ENCODE results near the gene HIRA. TPM values are rescaled to one million over a fixed set of nuclear protein-coding genes. Genes with fewer than 3 reads are reported as not detected.
"Not testable (repeated sequence)": the region's sequence is repeated elsewhere in the genome, so short reads cannot be mapped to it uniquely, and the experiment has no call there.

HIRA gene
- polyA plus RNA-seq, 1 experiment = 17.1 TPM

DNA sequence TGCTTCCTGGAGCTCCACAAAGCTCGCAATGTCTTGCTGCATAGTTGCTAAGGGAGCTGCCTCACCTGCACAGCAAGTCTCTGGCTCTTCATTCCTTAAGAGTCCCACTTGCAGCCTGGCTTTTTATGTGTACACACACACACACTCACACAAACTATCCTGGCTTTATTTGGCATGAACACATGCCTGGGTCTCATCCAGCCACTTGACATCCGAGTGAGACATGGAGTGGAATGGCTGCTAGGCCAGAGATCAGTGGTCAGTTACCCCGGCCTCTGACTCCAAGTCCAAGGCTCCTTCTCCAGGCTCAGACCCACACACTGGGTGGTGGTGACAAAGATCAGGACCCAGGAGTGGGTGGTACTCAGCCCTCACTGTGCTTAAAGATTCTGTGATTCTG, 102.1 kb downstream of the HIRA start:
- ChIA-PET POLR2A (no interaction called here), CTCF (interaction anchor here (1.1 kb wide), 1 partner anchor 150 kb away, joined by 3 read pairs; no protein-coding TSS in a partner anchor)
- H3K27me3 ChIP-seq (ENCODE audit: control insufficient read depth, insufficient read depth, low read length) = no peaks in the 10 kb centered on the region
- DNase-seq (ENCODE audit: low read depth, low spot score) = no peak
- no peak overlapping the region for H3K4me3 ChIP-seq (ENCODE audit: low read depth, low read length)
- H3K9me3 ChIP-seq (ENCODE audit: control insufficient read depth, insufficient read depth, low read length) = peaks cover 3% of the 10 kb centered on the region; the same call in 1 of the 2 replicates
- TF ChIP-seq, protein P1, sequence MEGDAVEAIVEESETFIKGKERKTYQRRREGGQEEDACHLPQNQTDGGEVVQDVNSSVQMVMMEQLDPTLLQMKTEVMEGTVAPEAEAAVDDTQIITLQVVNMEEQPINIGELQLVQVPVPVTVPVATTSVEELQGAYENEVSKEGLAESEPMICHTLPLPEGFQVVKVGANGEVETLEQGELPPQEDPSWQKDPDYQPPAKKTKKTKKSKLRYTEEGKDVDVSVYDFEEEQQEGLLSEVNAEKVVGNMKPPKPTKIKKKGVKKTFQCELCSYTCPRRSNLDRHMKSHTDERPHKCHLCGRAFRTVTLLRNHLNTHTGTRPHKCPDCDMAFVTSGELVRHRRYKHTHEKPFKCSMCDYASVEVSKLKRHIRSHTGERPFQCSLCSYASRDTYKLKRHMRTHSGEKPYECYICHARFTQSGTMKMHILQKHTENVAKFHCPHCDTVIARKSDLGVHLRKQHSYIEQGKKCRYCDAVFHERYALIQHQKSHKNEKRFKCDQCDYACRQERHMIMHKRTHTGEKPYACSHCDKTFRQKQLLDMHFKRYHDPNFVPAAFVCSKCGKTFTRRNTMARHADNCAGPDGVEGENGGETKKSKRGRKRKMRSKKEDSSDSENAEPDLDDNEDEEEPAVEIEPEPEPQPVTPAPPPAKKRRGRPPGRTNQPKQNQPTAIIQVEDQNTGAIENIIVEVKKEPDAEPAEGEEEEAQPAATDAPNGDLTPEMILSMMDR (IDR thresholded peaks at IDR 0.05; ENCODE audit: low read depth, low read length) = no peak
- H3K27ac ChIP-seq (ENCODE audit: low read depth, low read length) = peak overlapping the region; percentile 11

DNA sequence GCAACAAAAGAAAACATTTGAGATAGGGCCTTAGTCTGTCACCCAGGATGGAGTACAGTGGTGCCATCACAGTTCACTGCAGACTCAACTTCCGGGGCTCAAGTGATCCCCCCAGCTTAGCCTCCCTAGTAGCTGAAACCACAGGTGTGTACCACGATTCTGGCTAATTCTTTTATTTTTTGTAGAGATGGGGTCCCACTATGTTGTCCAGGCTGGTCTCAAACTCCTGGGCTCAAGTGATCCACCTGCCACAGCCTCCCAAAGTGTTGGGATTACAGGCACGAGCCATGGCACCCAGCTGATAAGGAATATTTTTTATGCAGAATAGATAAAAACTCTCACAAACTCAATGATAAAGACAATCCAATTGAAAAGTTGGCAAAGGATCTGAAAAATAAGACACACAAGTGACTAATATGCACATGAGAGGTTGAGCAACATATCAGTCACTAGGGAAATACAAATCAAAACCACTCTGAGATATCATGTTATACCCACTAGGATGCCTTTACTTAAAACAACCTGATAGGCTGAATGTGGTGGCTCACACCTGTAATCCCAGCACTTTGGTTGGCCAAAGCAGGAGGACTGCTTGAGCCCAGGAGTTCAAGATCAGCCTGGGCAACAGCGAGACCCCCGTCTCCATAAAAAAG, 106.1 kb downstream of the HIRA start:
- Histone ChIP-seq H3K4me3 (ENCODE audit: low read depth, low read length) (no peak overlapping the region), H3K27ac (ENCODE audit: low read depth, low read length) (no peak overlapping the region), H3K9me3 (ENCODE audit: control insufficient read depth, insufficient read depth, low read length) (no peaks in the 10 kb centered on the region), H3K27me3 (ENCODE audit: control insufficient read depth, insufficient read depth, low read length) (no peaks in the 10 kb centered on the region)
- CTCF ChIA-PET = no interaction called here
- POLR2A ChIA-PET = no interaction called here
- no peak for DNase-seq (ENCODE audit: low read depth, low spot score)
- TF ChIP-seq, protein P1 (IDR thresholded peaks at IDR 0.05; ENCODE audit: low read depth, low read length) = no peak

DNA sequence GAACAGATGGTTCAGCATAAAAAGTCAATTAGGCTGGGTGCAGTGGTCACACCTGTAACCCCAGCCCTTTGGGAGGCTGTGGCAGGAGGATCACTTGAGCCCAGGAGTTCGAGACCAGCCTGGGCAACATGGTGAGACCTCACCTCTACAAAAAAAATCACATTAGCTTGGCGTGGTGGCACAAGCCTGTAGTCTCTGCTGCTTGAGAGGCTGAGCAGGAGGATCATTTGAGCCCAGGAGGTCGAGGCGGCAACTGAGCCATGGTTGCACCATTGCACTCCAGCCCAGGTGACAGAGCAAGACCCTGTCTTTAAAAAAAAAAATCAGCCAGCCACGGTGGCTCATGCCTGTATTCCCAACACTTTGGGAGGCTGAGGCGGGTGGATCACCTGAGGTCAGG, 108.1 kb downstream of the HIRA start:
- H3K9me3 ChIP-seq (ENCODE audit: control insufficient read depth, insufficient read depth, low read length); DNase-seq (ENCODE audit: low read depth, low spot score); H3K4me3 ChIP-seq (ENCODE audit: low read depth, low read length); POLR2A ChIA-PET; H3K27ac ChIP-seq (ENCODE audit: low read depth, low read length); CTCF ChIA-PET; H3K27me3 ChIP-seq (ENCODE audit: control insufficient read depth, insufficient read depth, low read length): not testable (repeated sequence)

DNA sequence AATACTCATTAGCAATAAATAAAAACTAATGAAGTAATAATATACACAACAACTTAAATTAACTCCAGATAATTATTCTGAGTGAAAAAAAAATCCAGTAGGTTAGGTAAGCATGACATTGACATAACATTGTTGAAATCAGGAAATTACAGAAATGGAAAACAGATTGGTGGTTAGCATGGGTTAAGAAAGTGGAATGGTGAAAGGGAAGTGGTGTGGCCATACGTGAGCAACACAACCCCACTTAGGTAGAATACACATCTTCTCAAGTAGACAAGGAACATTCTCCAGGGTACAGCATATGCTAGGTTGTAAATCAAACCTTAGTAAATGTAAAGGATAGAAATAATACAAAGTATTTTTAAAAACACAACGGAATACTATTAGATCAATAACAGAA, 109.8 kb downstream of the HIRA start:
- Histone ChIP-seq H3K9me3 (ENCODE audit: control insufficient read depth, insufficient read depth, low read length) (peaks cover 9% of the 10 kb centered on the region), H3K4me3 (ENCODE audit: low read depth, low read length) (no peak overlapping the region), H3K27me3 (ENCODE audit: control insufficient read depth, insufficient read depth, low read length) (no peaks in the 10 kb centered on the region), H3K27ac (ENCODE audit: low read depth, low read length) (no peak overlapping the region)
- TF ChIP-seq, protein P1 (IDR thresholded peaks at IDR 0.05; ENCODE audit: low read depth, low read length) = no peak
- ChIA-PET POLR2A (no interaction called here), CTCF (no interaction called here)
- DNase-seq (ENCODE audit: low read depth, low spot score) = no peak

DNA sequence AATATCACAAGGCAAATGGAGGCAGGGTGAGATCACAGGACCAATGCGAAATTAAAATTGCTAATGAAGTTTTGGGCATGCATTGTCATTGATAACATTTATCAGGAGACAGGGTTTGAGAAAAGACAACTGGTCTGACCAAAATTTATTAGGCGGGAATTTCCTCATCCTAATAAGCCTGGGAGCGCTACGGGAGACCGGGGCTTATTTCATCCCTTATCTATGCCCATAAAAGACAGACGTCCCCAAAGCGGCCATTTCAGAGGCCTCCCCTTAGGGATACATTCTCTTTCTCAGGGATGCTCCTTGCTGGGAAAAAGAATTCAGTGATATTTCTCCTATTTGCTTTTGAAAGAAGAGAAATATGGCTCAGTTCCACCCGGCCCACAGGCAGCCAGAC, 111.4 kb downstream of the HIRA start:
- H3K27ac ChIP-seq (ENCODE audit: low read depth, low read length); CTCF ChIA-PET; H3K4me3 ChIP-seq (ENCODE audit: low read depth, low read length); DNase-seq (ENCODE audit: low read depth, low spot score); H3K27me3 ChIP-seq (ENCODE audit: control insufficient read depth, insufficient read depth, low read length); POLR2A ChIA-PET: not testable (repeated sequence)
- H3K9me3 ChIP-seq (ENCODE audit: control insufficient read depth, insufficient read depth, low read length) = peaks cover 18% of the 10 kb centered on the region

DNA sequence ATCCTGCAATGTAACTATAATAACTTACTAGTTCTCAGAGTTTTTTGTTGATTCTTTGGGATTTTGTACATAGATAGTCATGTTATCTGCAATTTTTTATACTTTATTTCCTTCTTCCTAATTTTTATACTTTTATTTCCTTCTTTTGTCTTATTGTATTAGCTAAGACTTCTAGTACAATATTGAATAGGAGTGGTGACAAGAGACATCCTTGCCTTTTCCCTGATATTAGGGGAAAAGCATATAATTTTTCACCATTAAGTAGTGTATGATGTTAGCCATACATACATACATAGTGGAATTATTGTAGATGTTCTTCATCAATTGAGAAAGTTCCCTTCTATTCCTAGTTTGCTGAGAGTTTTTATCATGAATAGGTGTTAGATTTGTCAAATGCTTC, 112.3 kb downstream of the HIRA start:
- no peak overlapping the region for H3K4me3 ChIP-seq (ENCODE audit: low read depth, low read length)
- no peak overlapping the region for H3K27ac ChIP-seq (ENCODE audit: low read depth, low read length)
- peaks cover 18% of the 10 kb centered on the region for H3K9me3 ChIP-seq (ENCODE audit: control insufficient read depth, insufficient read depth, low read length)
- DNase-seq (ENCODE audit: low read depth, low spot score) = no peak
- POLR2A ChIA-PET = no interaction called here
- no peaks in the 10 kb centered on the region for H3K27me3 ChIP-seq (ENCODE audit: control insufficient read depth, insufficient read depth, low read length)
- TF ChIP-seq, protein P1 (IDR thresholded peaks at IDR 0.05; ENCODE audit: low read depth, low read length) = no peak
- CTCF ChIA-PET = no interaction called here
